GM18861 (cell line): Measurements from ENCODE around the gene IGIP.

Experiments used
- ATAC-seq: cut with Tn5 transposase; IDR thresholded peaks from one replicate; pipeline ENCODE4 v1.9.1; 2021; ENCODE audit not compliant: unreplicated experiment

The IGIP gene

DNA sequence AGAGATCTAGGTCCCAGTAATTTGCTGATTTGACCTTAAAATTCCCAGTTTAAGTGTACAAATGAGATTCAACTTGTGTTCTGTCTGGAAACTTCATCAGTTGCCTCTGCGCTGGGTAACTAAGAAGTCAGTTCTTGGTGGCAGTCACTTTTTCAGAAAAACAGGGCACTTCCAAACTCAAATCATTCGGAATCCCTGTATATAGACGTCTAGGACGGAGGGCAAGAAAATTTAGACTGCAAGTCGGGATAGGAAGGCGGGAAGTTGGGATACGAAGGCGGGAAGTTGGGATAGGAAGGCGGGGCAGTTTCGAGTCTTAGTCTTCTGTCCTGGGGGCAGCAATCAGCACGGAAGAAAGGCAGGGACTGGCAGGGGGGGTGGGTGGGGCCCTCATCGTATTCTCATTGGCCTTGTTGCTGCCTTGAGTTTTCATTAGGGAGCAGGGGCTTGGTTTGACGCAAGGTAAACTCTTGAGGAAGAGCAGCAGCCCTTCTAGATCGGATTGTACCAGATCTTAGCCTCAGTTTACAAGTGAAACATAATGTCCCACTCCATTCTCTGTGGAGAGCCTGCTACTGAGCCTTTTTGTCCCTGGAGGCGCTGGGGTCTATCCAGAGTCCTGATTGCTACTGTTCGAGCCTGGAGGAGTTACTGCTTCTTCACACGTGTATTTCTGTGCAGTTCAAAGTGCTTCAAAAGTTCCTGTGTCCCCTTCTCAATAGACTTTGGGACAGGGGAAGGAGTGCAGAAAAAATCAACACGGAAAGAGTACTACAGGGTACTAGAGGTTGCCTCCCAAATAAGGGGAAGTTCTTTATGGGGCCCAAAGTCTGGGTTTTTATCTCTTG lies 14.5 kb upstream of the IGIP start:
- ATAC-seq = no peak

DNA sequence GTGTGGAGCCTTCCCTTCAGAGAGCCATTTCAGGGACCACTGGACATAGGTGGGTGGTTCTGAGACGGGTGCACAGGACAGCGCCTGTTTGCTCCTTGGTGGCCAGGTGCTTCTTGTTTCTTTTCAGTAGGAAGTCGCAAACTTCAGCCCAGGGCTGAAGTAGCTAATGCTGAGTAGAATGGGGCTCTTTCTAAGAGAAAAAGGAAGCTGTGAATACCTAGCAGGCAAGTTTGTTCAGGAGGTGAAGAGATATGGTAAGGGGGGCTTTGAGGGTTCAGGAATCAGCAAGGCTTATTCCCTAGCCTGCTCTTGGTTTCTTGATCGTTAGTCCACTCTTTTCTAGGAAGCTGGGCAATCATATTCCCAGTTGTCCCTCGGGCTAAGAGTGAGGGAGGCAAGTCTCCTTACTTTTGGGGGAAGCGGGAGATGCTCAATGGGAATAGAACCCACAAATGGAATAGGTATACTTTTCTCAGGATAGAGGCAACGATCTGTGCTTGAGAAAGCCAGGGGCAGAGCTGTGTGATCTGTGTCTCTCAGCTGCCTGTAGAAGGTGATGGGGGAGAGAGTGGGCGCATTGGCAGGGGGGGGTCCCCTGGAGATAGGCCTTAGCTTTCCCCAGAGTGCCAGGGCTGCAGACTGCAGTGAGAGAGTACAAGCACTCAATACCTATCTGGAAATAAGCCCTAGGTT lies 13.7 kb upstream of the IGIP start:
- ATAC-seq = no peak

DNA sequence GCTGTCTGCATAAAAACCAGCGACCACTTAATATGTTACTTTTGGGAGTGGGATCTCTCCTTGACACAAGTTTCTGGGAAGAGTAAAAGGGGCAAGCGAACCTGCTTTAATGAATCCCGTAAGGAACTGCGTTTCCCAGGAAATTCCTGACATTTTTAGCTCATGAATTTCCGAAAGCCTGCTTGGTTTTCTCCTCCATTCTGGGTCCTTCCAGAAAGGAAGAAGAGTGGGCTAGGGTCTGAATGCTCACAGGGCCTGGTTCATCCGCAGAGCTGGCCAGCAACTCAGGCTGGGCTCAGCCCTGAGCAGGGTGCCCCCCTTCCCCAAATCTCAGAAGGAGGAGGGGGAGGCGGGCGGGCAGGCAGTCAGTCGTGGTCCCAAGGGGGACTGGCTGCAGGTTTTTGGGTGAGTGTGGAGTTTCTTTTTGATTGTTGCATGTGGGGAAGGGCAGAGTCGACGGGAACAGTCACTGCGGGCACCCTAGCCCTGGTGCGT lies 13.0 kb upstream of the IGIP start:
- ATAC-seq = no peak

DNA sequence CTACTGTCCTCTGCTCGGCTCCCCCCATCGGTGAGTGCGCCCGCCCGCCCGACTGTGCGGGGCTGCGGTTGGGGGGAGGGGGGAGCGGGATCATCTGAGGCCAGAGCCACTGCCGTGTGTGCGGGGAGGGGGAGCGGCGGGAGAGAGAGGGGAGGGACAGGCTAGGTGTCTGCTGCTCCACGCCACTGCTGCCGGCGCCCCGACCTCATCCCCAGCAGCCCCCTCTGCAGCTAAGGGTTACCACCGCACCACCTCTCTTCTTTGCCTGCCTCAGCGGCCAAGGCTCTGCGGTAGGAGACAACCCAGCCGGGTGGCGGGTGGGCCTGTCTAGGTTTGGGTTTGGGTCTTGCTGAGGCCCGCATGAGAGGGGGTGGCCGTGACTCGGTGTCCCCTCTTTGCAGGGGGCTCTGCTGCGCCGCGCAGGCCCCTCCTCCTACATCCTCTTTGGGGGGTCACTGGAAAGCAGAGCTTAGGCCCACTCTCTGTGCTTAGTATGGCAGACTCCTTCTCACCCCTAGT lies 12.5 kb upstream of the IGIP start:
- ATAC-seq = no peak

DNA sequence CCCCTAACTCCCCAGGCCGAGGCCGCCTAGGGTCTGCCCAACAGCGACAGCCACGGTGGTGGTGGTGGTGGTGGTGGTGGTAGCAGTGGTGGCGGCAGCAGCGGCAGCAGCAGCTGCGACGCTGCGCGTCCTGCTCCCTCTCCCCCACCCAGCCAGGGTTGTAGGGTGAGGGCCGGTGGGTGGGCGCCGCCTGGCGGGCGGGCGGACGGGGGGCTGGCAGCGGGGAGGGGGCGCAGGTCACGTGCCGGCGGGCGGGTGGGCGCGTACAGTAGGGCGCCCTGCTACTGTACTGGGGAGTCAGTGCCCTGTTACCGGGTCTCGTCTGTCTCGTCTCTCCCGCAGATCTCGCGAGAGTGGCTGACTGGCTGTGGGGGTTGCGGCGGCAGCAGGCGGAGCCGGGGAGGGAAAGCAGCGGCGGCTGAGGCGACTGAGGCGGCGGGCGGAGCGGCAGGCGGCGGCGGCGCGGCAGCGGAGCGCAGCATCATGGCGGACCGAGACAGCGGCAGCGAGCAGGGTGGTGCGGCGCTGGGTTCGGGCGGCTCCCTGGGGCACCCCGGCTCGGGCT lies 12.0 kb upstream of the IGIP start, which contains the start of gene PURA:
Gene PURA (plus strand): TSS at position 411 of the 565 bp plus-strand sequence. CDS start 73 bp downstream, at position 484.
- peak; percentile 81 for ATAC-seq

DNA sequence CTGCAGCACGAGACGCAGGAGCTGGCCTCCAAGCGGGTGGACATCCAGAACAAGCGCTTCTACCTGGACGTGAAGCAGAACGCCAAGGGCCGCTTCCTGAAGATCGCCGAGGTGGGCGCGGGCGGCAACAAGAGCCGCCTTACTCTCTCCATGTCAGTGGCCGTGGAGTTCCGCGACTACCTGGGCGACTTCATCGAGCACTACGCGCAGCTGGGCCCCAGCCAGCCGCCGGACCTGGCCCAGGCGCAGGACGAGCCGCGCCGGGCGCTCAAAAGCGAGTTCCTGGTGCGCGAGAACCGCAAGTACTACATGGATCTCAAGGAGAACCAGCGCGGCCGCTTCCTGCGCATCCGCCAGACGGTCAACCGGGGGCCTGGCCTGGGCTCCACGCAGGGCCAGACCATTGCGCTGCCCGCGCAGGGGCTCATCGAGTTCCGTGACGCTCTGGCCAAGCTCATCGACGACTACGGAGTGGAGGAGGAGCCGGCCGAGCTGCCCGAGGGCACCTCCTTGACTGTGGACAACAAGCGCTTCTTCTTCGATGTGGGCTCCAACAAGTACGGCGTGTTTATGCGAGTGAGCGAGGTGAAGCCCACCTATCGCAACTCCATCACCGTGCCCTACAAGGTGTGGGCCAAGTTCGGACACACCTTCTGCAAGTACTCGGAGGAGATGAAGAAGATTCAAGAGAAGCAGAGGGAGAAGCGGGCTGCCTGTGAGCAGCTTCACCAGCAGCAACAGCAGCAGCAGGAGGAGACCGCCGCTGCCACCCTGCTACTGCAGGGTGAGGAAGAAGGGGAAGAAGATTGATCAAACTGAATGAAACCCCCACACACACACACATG lies 11.2 kb upstream of the IGIP start:
- peak; percentile 26 for ATAC-seq

DNA sequence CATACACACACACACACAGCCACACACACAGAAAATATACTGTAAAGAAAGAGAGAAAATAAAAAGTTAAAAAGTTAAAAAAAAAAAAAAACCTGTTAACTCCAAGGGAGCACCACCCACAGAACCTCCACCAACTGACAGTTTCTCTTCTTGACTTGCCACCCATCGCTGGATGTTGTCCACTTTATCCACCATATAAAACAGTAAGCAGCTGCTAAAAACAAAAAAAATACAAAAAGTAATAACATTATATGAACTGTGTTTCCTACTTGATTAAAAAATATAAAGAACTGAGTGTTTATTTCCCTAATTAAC lies 10.6 kb upstream of the IGIP start:
- no peak for ATAC-seq

DNA sequence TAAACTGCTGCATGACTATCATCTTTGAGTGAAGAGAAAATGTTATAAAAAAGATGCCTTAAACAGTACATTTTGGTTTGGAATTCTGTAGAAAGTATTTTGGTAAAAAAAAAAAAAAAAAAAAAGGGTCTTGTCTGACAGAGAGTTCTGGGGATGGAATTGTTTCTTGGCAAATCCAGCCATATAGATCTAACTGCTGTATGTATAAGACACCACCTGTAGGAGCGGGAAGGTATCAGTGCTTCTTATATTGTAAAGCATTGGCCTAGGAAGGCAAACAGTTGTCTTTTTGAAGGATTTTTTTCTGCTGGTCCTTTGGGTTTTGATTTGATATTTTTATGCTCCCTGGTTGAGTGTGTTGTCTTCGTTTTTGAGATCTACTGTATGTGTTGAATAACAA lies 9.0 kb upstream of the IGIP start:
- ATAC-seq = no peak

DNA sequence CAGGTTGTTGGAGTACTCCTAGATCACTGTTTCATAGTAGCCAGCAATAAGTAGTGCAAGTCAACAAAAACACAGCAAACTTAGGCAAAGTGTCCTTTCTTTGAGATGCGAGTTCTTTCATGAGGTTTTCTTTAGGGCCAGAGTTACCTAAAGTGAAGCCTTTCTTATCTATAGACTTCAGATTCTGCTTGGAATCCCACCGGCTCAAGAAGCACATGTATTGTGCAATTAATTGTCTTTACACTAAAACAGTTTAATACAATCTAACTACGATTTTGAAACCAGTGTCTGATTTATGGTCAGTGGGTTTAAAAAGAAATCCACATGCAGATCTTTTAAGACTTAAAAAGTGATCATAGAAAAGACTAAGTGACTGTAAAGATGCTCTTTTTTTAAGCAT lies 8.2 kb upstream of the IGIP start:
- ATAC-seq = no peak

DNA sequence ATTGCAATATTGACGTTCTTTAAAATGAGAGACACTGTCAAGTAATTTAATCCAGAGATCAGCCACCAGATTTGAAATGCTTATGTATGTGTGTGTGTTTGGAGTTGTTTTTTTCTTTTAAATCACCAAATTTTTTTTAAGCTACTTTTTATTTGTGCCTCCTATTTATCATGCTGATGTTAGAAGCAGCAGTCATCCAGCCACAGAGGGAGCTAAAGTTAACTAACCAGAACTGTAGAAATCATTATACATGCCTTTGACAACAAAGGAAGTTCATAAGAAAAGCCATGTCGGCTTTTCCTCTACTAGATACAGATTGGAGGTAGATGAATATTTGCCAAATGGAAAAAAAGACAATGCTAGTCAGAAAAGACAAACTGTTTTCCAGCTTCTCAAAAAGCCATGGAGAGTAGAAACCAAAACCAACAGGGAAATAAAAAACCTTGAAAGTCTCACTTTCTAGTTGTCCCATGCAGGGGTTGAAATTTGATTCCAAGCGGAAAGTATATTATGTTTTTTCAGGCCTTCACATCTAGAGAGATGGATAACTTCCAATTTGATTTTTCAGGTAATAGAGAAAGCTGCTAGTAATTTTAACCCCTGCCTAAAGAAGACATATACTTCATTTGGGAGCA lies 7.3 kb upstream of the IGIP start:
- ATAC-seq = no peak

DNA sequence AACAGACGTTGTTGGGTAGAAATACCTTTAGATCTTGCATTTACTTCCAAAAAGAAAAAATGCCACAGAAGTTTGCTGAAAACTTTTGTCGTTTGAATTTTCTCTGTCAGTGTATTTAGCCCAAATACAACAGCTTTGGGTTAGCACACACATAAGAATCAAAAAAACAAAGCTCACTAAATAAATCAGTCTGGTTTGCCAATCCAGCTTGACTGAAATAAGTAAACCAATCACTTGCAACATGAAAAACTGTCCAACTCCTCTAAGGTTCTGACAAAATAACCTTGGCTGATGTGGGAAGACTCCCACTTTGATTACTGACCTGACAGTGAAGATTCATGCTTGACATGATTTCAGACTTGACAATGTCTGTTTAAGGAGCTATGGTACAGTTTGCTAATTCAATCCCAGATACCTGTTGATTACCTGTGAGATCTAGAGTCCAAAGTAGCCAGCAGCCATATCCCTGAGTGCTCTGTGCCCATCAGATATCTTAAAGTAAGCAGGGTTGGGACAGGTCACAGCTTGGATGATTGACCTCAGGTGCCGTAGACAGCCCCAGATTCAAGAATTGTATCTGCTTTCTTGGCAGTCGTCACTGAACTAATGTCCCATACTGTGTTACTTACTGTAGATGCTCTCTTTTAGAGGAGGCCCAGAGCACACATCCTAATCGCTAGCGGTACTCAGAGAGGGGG lies 727 bp downstream of the IGIP start:
- ATAC-seq = no peak

DNA sequence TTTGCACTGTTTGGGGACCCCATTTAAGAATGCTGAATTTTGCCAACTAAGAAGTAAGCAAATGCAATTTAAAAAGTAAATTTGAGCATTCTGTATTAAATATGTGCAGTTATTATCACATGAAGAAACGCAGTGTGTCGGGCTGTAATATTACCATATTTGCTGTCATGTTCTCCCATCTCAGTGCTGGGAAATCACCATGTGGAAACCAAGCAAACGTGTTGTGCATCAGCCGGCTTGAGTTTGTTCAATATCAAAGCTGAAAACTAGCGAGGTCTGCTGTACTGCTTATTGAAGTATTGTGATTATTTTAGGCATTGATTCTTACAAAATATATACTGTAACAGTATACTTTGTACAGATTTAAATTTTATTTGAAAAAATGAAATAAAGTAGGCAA lies 2.6 kb downstream of the IGIP start:
- no peak for ATAC-seq

DNA sequence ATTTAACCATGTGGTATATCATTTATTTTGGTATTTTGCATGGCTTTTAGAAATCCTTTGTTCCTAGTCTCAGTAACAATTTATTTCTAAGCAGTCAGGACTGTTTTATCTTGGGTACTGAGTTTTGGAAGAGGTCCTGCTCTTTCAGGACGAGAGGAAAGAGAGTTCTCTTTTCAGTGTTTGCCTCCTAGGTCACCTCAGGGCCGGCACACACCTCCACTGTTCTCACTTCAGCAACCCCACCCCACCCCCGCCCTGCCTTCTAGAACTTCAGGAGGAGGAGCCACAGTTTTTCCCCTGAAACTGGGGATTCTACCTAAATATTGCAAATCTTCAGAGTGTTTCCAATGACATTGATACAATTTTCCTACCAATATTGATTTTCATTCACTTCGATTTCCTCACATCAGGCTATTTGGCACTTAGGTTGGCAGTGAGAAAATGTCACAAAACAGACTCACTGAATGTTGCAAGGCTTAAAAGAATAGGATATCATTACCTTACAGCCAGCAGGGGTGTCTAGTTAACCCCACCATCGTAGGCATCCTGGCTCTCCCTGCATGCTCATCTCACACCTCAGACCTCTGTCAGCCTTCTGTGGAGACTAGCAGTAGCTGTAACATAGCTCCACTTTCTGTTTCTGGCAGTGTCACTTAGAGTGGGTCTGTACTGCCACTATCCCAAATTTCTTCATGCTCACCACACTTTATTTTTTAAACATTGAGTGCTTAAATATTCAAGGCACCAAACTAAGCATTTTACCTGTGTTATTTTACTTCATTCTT lies 5.4 kb downstream of the IGIP start:
- ATAC-seq = no peak

DNA sequence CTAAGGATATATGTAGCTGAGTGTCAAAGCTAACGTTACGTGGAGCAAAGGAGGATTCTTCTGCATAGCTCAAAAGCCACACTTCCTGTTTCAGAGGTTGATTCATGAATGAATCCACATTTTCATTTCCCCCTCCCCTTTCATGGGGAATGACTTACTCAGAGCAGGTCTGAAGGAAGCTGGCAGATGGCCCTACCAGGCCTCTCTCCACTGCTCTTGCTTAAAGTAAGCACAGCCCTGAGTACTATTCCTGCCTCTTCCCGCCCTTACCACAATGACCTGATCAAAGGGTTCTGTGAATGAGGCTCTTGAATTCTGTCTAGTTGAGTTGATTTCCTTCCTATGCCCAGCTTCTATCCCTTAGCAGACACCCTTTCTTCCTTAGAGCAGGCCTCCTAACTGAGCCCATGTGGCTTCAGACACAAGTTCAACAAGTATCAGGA lies 6.3 kb downstream of the IGIP start:
- ATAC-seq = no peak

DNA sequence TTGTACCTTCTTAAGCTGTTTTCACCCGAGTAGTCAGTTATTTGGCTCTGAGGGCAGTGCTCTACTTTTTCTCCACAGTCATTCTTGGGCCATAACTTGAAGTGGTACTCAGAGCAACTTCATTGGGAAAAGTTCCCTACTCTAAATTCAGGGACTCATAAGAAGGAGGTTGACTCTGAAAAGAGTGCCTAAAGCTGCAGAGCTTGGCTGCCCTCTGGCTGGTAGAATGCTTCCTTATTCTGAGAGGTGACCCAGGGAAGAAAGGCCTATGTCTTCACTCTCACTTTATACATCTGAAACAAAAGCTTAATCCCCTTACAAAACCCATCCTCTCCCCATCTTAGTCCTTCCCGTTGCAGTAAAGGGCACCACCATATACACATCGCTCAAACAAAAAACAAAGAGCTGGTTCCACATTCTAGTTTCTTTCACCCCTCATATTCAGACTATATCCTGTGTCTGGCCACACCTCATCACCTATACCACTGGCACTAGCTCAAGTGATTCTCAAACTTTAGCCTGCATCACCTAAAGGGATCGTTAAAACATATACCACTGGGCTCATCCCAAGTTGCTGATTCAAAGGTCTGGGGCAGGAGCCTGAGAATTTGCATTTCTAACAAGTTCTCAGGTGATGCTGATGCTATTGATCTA lies 7.9 kb downstream of the IGIP start:
- ATAC-seq = no peak

DNA sequence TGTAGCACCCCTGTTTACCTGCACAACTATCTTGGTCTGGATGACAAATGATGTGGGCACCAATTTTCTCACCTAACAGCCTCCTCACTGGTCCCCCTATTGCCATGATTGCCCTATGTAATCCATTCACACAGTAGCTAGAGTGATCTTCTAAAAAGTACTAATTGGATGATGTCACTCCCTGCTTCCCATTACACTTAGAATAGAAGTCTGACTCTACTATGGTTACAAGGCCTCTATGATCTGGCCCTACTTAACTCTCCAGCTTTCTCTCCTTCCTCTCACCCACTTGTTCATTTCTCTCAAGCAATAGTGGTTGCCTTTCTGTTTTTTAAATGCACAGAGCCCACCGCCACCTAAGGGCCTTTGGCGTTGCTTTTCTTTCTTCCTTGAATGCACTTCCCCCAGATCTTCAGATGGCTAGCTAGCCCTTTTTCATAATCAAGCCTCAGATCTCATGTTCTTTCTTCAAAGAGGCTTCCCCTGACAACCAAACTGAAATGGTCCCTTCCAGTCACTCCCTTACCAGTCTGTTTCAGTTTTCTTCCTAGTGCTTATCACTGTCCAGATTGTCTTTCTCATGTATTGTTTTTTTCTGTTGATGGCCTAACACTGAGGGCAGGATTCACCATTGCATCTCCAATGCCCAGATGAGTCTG lies 8.7 kb downstream of the IGIP start:
- no peak for ATAC-seq

DNA sequence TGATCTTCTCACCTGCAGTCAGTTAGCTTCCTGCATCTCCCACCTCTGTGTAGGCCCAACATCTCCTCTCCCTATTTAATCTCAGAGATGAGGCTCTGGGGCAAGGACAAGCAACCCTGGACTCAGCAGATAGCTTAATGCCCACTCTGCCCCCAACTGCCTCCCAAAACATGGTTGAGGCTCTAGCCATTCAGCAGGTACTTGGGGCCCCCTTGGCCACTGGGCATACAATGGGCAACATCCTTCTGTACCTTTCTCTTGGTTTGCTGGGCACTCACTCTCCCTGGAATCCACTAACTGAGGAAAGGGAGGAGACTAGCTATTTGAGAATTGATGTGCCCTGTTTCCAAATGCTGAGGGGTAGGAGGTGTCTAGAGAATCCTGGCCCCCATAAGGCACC lies 9.4 kb downstream of the IGIP start:
- no peak for ATAC-seq

DNA sequence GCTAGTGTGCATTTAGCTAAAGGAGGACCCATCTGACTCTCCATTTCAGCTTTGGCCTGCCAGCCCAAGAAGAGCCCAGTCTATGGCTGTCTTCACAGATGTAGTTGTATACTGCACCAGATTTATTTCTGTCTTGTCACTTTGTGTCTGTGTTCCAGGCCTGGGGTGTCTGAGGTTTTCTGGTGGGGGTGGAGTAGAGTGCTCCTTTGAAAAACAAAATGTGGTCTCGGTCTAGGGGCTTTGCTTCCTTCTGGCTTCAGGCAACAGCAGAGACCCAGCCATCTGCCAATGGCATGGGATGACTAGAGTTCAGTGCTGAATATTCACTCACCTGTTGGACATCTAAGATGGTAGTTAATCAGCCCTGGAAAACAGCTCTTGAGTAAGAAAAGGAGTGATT lies 10.9 kb downstream of the IGIP start:
- ATAC-seq = no peak
